Uterus (tissue), 4 donors: ENCODE results near the gene RFTN2. TPM values are rescaled to one million over a fixed set of nuclear protein-coding genes. Genes with fewer than 3 reads are reported as not detected.

Experiments
- DNase-seq, 2 donors: peaks; one replicate each; pipeline ENCODE4 v3.0.0-alpha.2; 2019 to 2020
- H3K27ac ChIP-seq, 2 donors: fragments of 200-600 bp; sonication (generic); 1 replicate in 1 of 2; 2 replicates in 1 of 2; pipeline ENCODE4 v1.5.1; 2016 to 2018
- H3K27me3 ChIP-seq, 2 donors: fragments of 200-600 bp; sonication (generic); one replicate each; pipeline ENCODE4 v1.5.1; 2018 to 2019; ENCODE audit warnings: control low read depth in 1 of 2
- H3K36me3 ChIP-seq, 2 donors: fragments of 200-600 bp; sonication (generic); one replicate each; pipeline ENCODE4 v1.5.1; 2019; ENCODE audit warnings: control low read depth in 1 of 2
- H3K4me1 ChIP-seq, 2 donors: fragments of 200-600 bp; sonication (generic); one replicate each; pipeline ENCODE4 v1.5.1; 2018 to 2019; ENCODE audit warnings: control low read depth in 1 of 2
- H3K4me3 ChIP-seq, 2 donors: fragments of 200-600 bp; sonication (generic); 1 replicate in 1 of 2; 2 replicates in 1 of 2; pipeline ENCODE4 v1.5.1; 2018 to 2019; ENCODE audit warnings: mild to moderate bottlenecking in 1 of 2
- H3K9me3 ChIP-seq, 2 donors: fragments of 200-600 bp; sonication (generic); one replicate each; pipeline ENCODE4 v1.5.1; 2019; ENCODE audit warnings: control low read depth in 1 of 2
- POLR2A ChIP-seq, 2 donors: fragments of 450-650 bp; IDR thresholded peaks; one replicate each; pipeline ENCODE4 v1.6.1; 2016; ENCODE audit warnings: antibody characterized with exemption in 2 of 2, mild to moderate bottlenecking in 1 of 2, moderate library complexity in 1 of 2
- intact Hi-C: fragments of 100-400 bp; cut with DNase I; formaldehyde crosslinking; loops from one replicate; pipeline ENCODE4 v1.15.1; 2023; ENCODE audit warnings: low total_unique reads
- total RNA-seq, 4 donors: library from RNA; depleted of rRNA in 3 of 4; stranded (reverse); fragments of >200 nt in 3 of 4; gene quantifications; one replicate each; pipeline versions ENCODE4 v1.1.0 to v1.2.4, GENCODE V29; 2014 to 2023
- TF ChIP-seq, protein P1 (sequence below), 4 experiments: fragments of 200-600 bp in 2 of 4; fragments of 450-650 bp in 2 of 4; sonication (generic) in 2 of 4; IDR thresholded peaks; one replicate each; pipeline ENCODE4 v1.5.1; 2016 to 2019; ENCODE audit warnings: antibody characterized with exemption in 4 of 4, mild to moderate bottlenecking in 2 of 4, moderate library complexity in 1 of 4
- donor health status: DM: yes; HTN: yes; CAD: no.

The RFTN2 gene
- total RNA-seq, 4 donors from 2014 or later: 2.0 to 26.7 (median 9.5) TPM

DNA sequence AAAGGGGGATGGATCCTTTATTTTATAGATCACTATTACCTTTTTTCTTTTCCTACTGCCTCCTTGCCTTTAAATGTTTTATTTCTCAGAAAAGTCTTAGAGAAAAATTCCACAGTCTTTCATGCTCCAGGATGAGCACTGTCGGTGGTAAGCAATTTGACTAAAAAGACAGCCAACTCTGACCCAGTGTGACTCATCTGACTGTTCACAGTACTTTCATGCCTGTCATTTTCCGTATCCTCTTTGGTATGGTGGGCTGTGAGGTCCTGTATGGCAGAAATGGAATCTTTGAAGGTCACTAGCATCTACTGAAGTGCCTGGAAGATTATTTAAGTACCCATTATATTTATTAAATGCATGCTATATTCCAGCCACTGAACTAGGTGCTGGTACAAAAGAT lies 2.1 kb upstream of the RFTN2 start:
- Histone ChIP-seq H3K4me3 (no peak overlapping the region), H3K4me1 (no peaks in the 10 kb centered on the region), H3K36me3 (no peaks in the 10 kb centered on the region), H3K27me3 (no peaks in the 10 kb centered on the region), H3K27ac (no peak overlapping the region), H3K9me3 (no peaks in the 10 kb centered on the region)
- DNase-seq: no peak
- TF ChIP-seq, protein P1, sequence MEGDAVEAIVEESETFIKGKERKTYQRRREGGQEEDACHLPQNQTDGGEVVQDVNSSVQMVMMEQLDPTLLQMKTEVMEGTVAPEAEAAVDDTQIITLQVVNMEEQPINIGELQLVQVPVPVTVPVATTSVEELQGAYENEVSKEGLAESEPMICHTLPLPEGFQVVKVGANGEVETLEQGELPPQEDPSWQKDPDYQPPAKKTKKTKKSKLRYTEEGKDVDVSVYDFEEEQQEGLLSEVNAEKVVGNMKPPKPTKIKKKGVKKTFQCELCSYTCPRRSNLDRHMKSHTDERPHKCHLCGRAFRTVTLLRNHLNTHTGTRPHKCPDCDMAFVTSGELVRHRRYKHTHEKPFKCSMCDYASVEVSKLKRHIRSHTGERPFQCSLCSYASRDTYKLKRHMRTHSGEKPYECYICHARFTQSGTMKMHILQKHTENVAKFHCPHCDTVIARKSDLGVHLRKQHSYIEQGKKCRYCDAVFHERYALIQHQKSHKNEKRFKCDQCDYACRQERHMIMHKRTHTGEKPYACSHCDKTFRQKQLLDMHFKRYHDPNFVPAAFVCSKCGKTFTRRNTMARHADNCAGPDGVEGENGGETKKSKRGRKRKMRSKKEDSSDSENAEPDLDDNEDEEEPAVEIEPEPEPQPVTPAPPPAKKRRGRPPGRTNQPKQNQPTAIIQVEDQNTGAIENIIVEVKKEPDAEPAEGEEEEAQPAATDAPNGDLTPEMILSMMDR (IDR thresholded peaks at IDR 0.05): no peak
- TF ChIP-seq POLR2A (IDR thresholded peaks at IDR 0.05): no peak
- intact Hi-C loops: no loop called here

DNA sequence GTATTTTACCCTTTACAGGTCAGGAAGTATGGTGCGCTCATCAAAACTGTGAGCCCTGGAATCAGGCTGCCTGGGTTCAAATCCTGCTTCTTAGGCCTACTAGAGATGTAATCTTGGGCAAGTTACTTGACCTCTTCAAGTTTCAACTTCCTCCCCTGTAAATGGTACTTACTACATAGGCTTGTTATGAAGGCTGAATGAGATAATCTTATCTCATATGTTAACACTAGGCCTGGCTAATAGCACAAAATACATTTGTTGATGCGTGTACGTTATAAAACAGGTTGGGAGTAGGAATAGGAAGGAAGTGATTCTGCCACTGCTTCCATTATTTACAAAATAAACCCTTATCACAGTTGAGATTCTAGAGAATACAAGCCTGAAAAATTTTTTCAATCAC lies 1.7 kb upstream of the RFTN2 start:
- Histone ChIP-seq H3K27ac (peak overlapping the region in 1 of 2 donors; percentile 88), H3K9me3 (no peaks in the 10 kb centered on the region), H3K36me3 (no peaks in the 10 kb centered on the region), H3K27me3 (no peaks in the 10 kb centered on the region), H3K4me1 (no peaks in the 10 kb centered on the region), H3K4me3 (no peak overlapping the region)
- DNase-seq: no peak
- intact Hi-C loops: no loop called here
- TF ChIP-seq POLR2A (IDR thresholded peaks at IDR 0.05): no peak
- TF ChIP-seq, protein P1 (IDR thresholded peaks at IDR 0.05): no peak

DNA sequence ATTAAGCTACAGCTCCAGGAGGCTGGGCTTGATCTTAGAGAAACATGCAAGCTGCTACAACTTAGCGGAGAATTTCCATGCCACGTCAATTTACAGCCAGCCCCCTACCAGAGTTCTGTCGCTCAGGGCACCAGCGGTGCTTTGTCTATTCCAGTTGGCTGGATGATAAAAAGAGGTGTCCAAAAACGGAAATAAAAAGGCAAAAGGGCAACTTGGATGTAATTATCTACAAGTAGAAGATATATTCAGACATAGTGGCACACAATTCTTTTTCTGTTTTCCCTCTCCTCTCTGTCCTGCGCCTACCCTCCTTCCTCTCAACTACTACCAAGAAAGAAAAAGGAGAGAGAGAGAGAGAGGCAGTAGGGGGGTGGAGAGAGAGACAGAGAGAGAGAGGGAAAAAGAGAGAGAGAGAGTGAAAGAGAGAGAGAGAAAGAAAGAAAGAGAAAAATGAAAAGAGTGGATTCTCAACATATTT lies 363 bp upstream of the RFTN2 start:
- Histone ChIP-seq H3K36me3 (no peaks in the 10 kb centered on the region), H3K4me3 (peak overlapping the region; percentile 16 to 40), H3K27me3 (no peaks in the 10 kb centered on the region), H3K4me1 (no peaks in the 10 kb centered on the region), H3K9me3 (no peaks in the 10 kb centered on the region), H3K27ac (peak overlapping the region; percentile 58 to 88)
- intact Hi-C loops: no loop called here
- TF ChIP-seq, protein P1 (IDR thresholded peaks at IDR 0.05): no peak
- TF ChIP-seq POLR2A (IDR thresholded peaks at IDR 0.05): no peak
- DNase-seq: no peak

DNA sequence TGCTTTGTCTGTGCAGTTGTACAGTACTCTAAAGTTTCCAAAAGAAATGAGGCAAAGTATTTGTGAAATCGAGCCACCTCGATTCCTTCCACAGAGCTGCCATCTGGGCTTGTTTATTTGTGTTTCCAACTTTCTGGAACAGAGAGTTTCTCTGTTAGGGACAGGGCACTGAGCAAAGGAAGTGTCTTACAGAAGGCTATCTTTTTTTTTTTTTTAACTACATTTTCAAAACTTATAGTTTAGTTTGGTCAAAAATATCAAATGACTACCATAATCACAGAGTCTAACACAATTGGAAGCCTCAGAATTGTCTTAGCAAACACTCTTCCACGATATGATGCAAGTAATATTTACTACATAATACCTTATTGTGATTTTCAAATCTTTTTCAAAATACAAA lies 796 bp downstream of the RFTN2 start:
- Histone ChIP-seq H3K9me3 (no peaks in the 10 kb centered on the region), H3K4me1 (no peaks in the 10 kb centered on the region), H3K4me3 (peak overlapping the region; percentile 16 to 40), H3K27ac (peak overlapping the region; percentile 52 to 88), H3K36me3 (no peaks in the 10 kb centered on the region), H3K27me3 (no peaks in the 10 kb centered on the region)
- no peak for TF ChIP-seq POLR2A (IDR thresholded peaks at IDR 0.05)
- TF ChIP-seq, protein P1 (IDR thresholded peaks at IDR 0.05): no peak
- intact Hi-C loops: no loop called here
- no peak for DNase-seq

DNA sequence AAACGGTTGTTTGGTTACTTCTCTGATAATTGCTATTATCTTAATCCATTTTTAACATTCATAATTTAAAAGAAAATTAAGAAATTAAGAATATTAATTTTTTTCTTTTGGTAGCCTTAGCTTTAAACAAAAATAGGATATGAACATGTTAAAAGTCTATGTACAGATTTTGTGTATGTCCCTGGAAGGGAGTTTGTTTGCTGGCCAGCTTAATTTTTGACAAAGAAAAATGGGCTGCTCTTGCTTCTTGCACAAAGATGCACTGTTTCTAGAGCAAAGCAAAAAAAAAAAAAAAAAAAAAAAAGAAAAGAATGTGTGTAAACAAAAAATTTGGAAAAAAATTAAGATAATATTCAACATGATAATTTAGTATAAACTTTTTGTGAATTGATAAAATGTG lies 1.3 kb downstream of the RFTN2 start:
- no peaks in the 10 kb centered on the region for H3K36me3 ChIP-seq
- peak overlapping the region in 1 of 2 donors; percentile 40 for H3K4me3 ChIP-seq
- TF ChIP-seq POLR2A (IDR thresholded peaks at IDR 0.05): no peak
- TF ChIP-seq, protein P1 (IDR thresholded peaks at IDR 0.05): no peak
- no peak for DNase-seq
- no peaks in the 10 kb centered on the region for H3K27me3 ChIP-seq
- intact Hi-C loops: no loop called here
- no peaks in the 10 kb centered on the region for H3K4me1 ChIP-seq
- no peaks in the 10 kb centered on the region for H3K9me3 ChIP-seq
- peak overlapping the region in 1 of 2 donors; percentile 88 for H3K27ac ChIP-seq
